Measurements from ENCODE around the gene MFSD6. TPM values are rescaled to one million over a fixed set of nuclear protein-coding genes. Genes with fewer than 3 reads are reported as not detected.

Gene MFSD6
- polyA plus RNA-seq, 2 of the 4 experiments (the other 2 are of a cell fraction): 14.3 to 41.3 TPM

DNA sequence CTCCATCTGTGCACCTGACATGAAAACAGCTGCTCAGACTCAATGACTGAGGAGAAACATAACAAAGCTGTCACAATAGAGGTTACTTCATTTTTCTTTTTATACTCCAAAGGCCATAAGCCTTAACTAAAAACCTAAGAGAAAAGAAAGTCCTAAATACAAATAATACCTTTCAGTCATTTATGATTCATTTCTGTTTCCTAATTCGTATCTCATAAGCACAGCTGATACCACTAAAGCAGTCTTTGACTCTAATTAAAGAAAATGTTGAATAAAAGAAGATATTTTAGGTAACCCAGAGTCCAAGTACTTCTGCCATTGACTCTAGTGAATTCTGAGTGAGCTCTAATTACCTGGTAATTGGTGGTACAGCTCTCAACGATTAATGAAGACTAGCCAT is 105.7 kb downstream of the MFSD6 start:
- TF ChIP-seq REST (IDR thresholded peaks at IDR 0.05) (no peak), RFX5 (IDR thresholded peaks at IDR 0.05) (no peak), ZNF302 (CRISPR knock-in tag; IDR thresholded peaks at IDR 0.05) (no peak), CHD2 (IDR thresholded peaks at IDR 0.05; ENCODE audit: low read length, partially characterized antibody) (no peak), ZSCAN20 (CRISPR knock-in tag; IDR thresholded peaks at IDR 0.05) (no peak), CEBPB (IDR thresholded peaks at IDR 0.05) (no peak), RARB (CRISPR knock-in tag; IDR thresholded peaks at IDR 0.05) (no peak), CHD4 (IDR thresholded peaks at IDR 0.05; ENCODE audit: borderline replicate concordance) (no peak), ESRRA (IDR thresholded peaks at IDR 0.05; ENCODE audit: borderline replicate concordance, low read length) (no peak), EHMT2 (IDR thresholded peaks at IDR 0.05; ENCODE audit: low read depth) (no peak), MYC (IDR thresholded peaks at IDR 0.05; ENCODE audit: borderline replicate concordance, low read length) (no peak), KDM1A (IDR thresholded peaks at IDR 0.05; ENCODE audit: low read depth) (no peak)
- TF ChIP-seq, protein P1, sequence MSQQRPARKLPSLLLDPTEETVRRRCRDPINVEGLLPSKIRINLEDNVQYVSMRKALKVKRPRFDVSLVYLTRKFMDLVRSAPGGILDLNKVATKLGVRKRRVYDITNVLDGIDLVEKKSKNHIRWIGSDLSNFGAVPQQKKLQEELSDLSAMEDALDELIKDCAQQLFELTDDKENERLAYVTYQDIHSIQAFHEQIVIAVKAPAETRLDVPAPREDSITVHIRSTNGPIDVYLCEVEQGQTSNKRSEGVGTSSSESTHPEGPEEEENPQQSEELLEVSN (IDR thresholded peaks at IDR 0.05; ENCODE audit: borderline replicate concordance, low read depth): no peak
- TF ChIP-seq, protein P2, sequence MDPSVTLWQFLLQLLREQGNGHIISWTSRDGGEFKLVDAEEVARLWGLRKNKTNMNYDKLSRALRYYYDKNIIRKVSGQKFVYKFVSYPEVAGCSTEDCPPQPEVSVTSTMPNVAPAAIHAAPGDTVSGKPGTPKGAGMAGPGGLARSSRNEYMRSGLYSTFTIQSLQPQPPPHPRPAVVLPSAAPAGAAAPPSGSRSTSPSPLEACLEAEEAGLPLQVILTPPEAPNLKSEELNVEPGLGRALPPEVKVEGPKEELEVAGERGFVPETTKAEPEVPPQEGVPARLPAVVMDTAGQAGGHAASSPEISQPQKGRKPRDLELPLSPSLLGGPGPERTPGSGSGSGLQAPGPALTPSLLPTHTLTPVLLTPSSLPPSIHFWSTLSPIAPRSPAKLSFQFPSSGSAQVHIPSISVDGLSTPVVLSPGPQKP (IDR thresholded peaks at IDR 0.05; ENCODE audit: low read depth, low read length): no peak
- no peak overlapping the region for H3K27ac ChIP-seq
- H3K9me3 ChIP-seq: no peaks in the 10 kb centered on the region
- ChIA-PET POLR2A (no interaction called here), CTCF (interaction anchor here (1.2 kb wide), 3 partner anchors 16 to 169 kb away, joined by 3 to 6 read pairs (median 3); no protein-coding TSS in a partner anchor)
- FAIRE-seq (no peak), ATAC-seq (no peak), DNase-seq (ENCODE audit: low read depth in 1 of 2, low spot score in 1 of 2) (no peak)
- H3K4me1 ChIP-seq: peaks cover 5% of the 10 kb centered on the region; the same call in 1 of the 3 replicates
- WGBS (ENCODE audit: missing lambda C conversion rate): 79% methylated on average over 2 of the region's 2 CpGs
- H3K4me3 ChIP-seq: no peak overlapping the region
- no peak overlapping the region for H3K4me2 ChIP-seq

DNA sequence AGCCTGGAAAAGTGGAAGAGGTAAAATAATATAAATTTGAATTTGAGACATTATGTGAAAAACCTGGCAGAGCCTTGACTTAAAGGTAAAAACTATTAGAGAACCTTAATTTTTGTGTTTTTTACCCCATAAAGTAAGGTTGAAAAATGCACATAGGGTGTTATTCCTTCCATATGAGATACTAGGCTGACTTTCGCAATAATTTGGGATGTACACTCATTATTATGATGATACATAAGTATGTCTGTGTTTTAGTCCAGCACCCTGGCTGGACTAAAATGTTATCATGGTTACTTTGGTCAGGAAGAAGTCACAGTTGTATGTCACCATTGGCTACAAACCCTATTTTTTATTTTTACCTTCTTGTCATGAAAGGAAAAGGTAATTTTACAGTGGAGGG is 106.5 kb downstream of the MFSD6 start:
- Histone ChIP-seq H3K4me2 (no peak overlapping the region), H3K4me1 (peaks cover 5% of the 10 kb centered on the region; the same call in 1 of the 3 replicates), H3K4me3 (no peak overlapping the region), H3K27ac (no peak overlapping the region), H3K9me3 (no peaks in the 10 kb centered on the region)
- no peak for ATAC-seq
- ChIA-PET POLR2A (no interaction called here), CTCF (interaction anchor here (1.2 kb wide), 1 partner anchor 132 kb away, joined by 6 read pairs; no protein-coding TSS in a partner anchor)
- WGBS (ENCODE audit: missing lambda C conversion rate): 91% methylated on average over 1 of the region's 1 CpG
- no peak for FAIRE-seq
- TF ChIP-seq EHF (CRISPR knock-in tag; IDR thresholded peaks at IDR 0.05): no peak
- no peak for TF ChIP-seq RNF2 (IDR thresholded peaks at IDR 0.05; ENCODE audit: borderline replicate concordance, low read depth)
- TF ChIP-seq, protein P1 (IDR thresholded peaks at IDR 0.05; ENCODE audit: borderline replicate concordance, low read depth): no peak
- no peak for TF ChIP-seq JUNB (IDR thresholded peaks at IDR 0.05)
- no peak for TF ChIP-seq BHLHE40 (IDR thresholded peaks at IDR 0.05; ENCODE audit: low read depth, low read length)
- peak; percentile 57 to 60; a peak in 3 of 4 replicates for TF ChIP-seq CEBPB (IDR thresholded peaks at IDR 0.05)
- no peak for TF ChIP-seq HOXA7 (CRISPR knock-in tag; IDR thresholded peaks at IDR 0.05)
- no peak for DNase-seq (ENCODE audit: low read depth in 1 of 2, low spot score in 1 of 2)
